PC-3 (cell line): ENCODE results near the gene MRPL14. TPM values are rescaled to one million over a fixed set of nuclear protein-coding genes. Genes with fewer than 3 reads are reported as not detected.

Experiments
- ATAC-seq: fragments of 200-7000 bp; cut with Tn5 transposase; 2 replicates; pipeline ENCODE4 v1.9.1; 2020; ENCODE audit warnings: mild to moderate bottlenecking, moderate library complexity
- BruUV-seq: library from RNA; stranded (reverse); fragments of 400-500 nt; replicated peaks from 2 replicates; lab custom pipeline; 2021; lab: Mats Ljungman, UMichigan
- CTCF ChIA-PET: fragments of 300-600 bp; sonication (Branson Sonifier 250); formaldehyde crosslinking; loops from one replicate; lab custom pipeline; 2022; ENCODE audit warnings: antibody characterized with exemption; lab: Charles Lee
- POLR2A ChIA-PET: fragments of 300-600 bp; sonication (Branson Sonifier 250); formaldehyde crosslinking; loops from one replicate; lab custom pipeline; 2022; ENCODE audit warnings: antibody characterized with exemption; ENCODE audit not compliant: unreplicated experiment; lab: Charles Lee
- DNase-seq: peaks from one replicate; pipeline ENCODE4 v3.0.0-alpha.2; 2015
- H2AFZ ChIP-seq: fragments of 300-600 bp; sonication (generic); 2 replicates; pipeline ENCODE4 v1.6.0; 2016; ENCODE audit warnings: antibody characterized with exemption, low read length
- H3F3A ChIP-seq: fragments of 300-600 bp; sonication (generic); one replicate; pipeline ENCODE4 v1.6.0; 2017; ENCODE audit warnings: antibody characterized with exemption, low read length, control low read depth, mild to moderate bottlenecking; ENCODE audit not compliant: unreplicated experiment
- H3K27ac ChIP-seq: fragments of 300-600 bp; sonication (generic); 2 replicates; pipeline ENCODE4 v1.5.1; 2016; ENCODE audit warnings: mild to moderate bottlenecking, low read length
- H3K27me3 ChIP-seq: fragments of 300-600 bp; sonication (generic); 2 replicates; pipeline ENCODE4 v1.6.1; 2016; ENCODE audit warnings: low read length, mixed read lengths
- H3K36me3 ChIP-seq: fragments of 300-600 bp; sonication (generic); 2 replicates; pipeline ENCODE4 v1.6.1; 2016; ENCODE audit warnings: low read depth, mixed run types, low read length, mixed read lengths
- H3K4me1 ChIP-seq: fragments of 300-600 bp; sonication (generic); 2 replicates; pipeline ENCODE4 v1.5.1; 2016; ENCODE audit warnings: low read length; ENCODE audit not compliant: insufficient read depth
- H3K4me2 ChIP-seq: fragments of 300-600 bp; sonication (generic); 2 replicates; pipeline ENCODE4 v1.6.0; 2016; ENCODE audit warnings: low read length
- H3K4me3 ChIP-seq: fragments of 300-600 bp; sonication (generic); 2 replicates; pipeline ENCODE4 v1.5.1; 2016; ENCODE audit warnings: mild to moderate bottlenecking, low read length, mixed read lengths
- H3K79me2 ChIP-seq: fragments of 300-600 bp; sonication (generic); 2 replicates; pipeline ENCODE4 v1.6.1; 2017; ENCODE audit warnings: low read length, mixed read lengths
- H3K9ac ChIP-seq: fragments of 300-600 bp; sonication (generic); 2 replicates; pipeline ENCODE4 v1.6.0; 2016; ENCODE audit warnings: mild to moderate bottlenecking, low read length
- H3K9me2 ChIP-seq: fragments of 300-600 bp; sonication (generic); replicated peaks from 2 replicates; pipeline ENCODE4 v1.6.1; 2016; ENCODE audit warnings: mixed run types, low read length, mixed read lengths
- H3K9me3 ChIP-seq: fragments of 300-600 bp; sonication (generic); 2 replicates; pipeline ENCODE4 v1.6.1; 2016; ENCODE audit warnings: low read length, mixed read lengths
- H4K20me1 ChIP-seq: fragments of 300-600 bp; sonication (generic); 2 replicates; pipeline ENCODE4 v1.6.1; 2016; ENCODE audit warnings: low read length, mixed read lengths
- CTCF ChIP-seq: fragments of 300-600 bp; sonication (generic); conservative IDR thresholded peaks from 2 replicates; pipeline ENCODE4 v1.5.1; 2017; ENCODE audit warnings: antibody characterized with exemption, low read depth, mild to moderate bottlenecking, low read length
- EZH2 ChIP-seq: fragments of 300-600 bp; sonication (generic); IDR thresholded peaks from one replicate; pipeline ENCODE4 v1.6.1; 2017; ENCODE audit warnings: antibody characterized with exemption, mild to moderate bottlenecking, low read length; ENCODE audit not compliant: unreplicated experiment
- EZH2phosphoT487 ChIP-seq: fragments of 300-600 bp; sonication (generic); IDR thresholded peaks from 2 replicates; pipeline ENCODE4 v1.6.1; 2018; ENCODE audit warnings: mild to moderate bottlenecking, antibody characterized with exemption, low read length, borderline replicate concordance
- intact Hi-C: fragments of 100-400 bp; cut with micrococcal nuclease; formaldehyde crosslinking; loops from 2 replicates; pipeline ENCODE4 v1.9.0; 2023
- total RNA-seq: library from RNA; depleted of rRNA; stranded (reverse); fragments of >200 nt; gene quantifications from 2 replicates; pipeline ENCODE4 v1.2.3, GENCODE V29; 2014

The MRPL14 gene
- total RNA-seq, 1 experiment from 2014 or later: 192 TPM

DNA sequence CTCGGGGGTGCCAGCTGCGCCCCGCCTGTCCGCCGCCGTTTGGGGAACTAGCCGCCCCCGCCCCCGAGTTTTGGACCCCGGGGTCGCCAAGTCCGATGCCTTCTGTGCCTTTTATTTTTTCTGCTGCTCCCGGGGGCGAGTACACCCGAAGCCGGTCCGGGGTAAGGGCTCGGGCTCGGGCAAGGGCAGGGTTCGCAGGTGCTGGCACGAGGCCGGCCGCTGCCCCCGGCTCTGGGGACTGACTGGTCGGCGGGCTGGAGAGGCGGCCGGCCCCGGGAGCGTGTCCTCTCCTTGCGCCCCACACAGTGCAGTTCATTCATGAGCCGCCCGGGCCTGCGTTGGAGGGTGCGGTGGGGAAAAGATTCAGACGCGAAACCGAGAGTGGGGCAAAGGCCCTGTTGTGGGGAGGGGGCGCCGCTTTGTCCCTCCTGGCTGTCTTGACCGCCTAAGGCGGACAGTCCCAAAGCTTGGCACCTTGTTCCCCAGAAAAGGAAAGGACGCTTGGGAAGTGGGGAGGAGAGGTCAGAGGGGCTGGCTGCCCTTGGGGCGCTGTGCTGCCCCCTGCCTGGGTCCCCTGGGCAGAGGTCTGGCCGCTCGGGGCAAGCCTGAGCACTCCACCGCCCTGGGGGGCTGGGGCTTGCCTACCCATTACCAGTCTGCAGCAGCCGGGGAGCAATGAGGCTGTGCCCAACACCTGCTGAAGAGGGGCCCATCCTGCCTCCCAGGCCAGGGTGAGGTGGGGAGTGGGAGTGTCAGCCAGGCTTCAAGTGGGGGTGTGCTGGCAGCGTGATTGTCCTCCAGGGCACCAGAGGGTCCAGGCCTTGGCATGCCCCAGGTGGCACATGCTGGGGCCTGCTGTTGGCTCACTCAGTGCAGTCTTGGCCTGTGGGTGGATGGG is 1.0 kb upstream of the MRPL14 start:
- POLR2A ChIA-PET: interaction anchor here (0.6 to 1.0 kb wide), 3 partner anchors 12 to 440 kb away, joined by 3 to 11 read pairs (median 11); no protein-coding TSS in a partner anchor
- BruUV-seq: TSS peak; percentile 27
- peaks cover 33% of the 10 kb centered on the region for H4K20me1 ChIP-seq

GRCh38 chr6:44126320-44127149 is 717 bp downstream of the MRPL14 start:
- H3K9ac ChIP-seq: peak overlapping the region; percentile 86
- no peaks in the 10 kb centered on the region for H3K9me3 ChIP-seq
- peak; percentile 42 for ATAC-seq
- DNase-seq: peak; percentile 59
- H3K9me2 ChIP-seq: no peaks in the 10 kb centered on the region
- intact Hi-C loops: no loop called here
- no peaks in the 10 kb centered on the region for H3K27me3 ChIP-seq
- H3K4me1 ChIP-seq: peaks cover 39% of the 10 kb centered on the region
- peaks cover 43% of the 10 kb centered on the region for H4K20me1 ChIP-seq
- CTCF ChIA-PET: no interaction called here
- H3K4me2 ChIP-seq: peak overlapping the region; percentile 97
- H3K79me2 ChIP-seq: peaks cover 85% of the 10 kb centered on the region
- 0 out of 2 replicates have a peak overlapping the region, but pooled peaks have one; percentile 29 for H2AFZ ChIP-seq
- H3F3A ChIP-seq: no peaks in the 10 kb centered on the region
- POLR2A ChIA-PET: interaction anchor here (0.6 to 1.0 kb wide), 3 partner anchors 10 to 1576 kb away, joined by 3 to 4 read pairs (median 3); no protein-coding TSS in a partner anchor
- peak overlapping the region; percentile 50 for H3K27ac ChIP-seq
- peak overlapping the region; percentile 82 for H3K4me3 ChIP-seq
- BruUV-seq: TSS peak; percentile 53
- H3K36me3 ChIP-seq: no peaks in the 10 kb centered on the region; the same call in 1 of the 2 replicates
- TF ChIP-seq EZH2 (no peak), EZH2phosphoT487 (no peak), CTCF (no peak)

More for the DNA sequence above, 1.0 kb upstream of the MRPL14 start:
- CTCF ChIA-PET: interaction anchor here (0.6 kb wide), 1 partner anchor 1032 kb away, joined by 5 read pairs; no protein-coding TSS in a partner anchor
- intact Hi-C loops: no loop called here
- no peaks in the 10 kb centered on the region for H3K9me3 ChIP-seq
- peaks cover 73% of the 10 kb centered on the region for H3K79me2 ChIP-seq
- ATAC-seq: peak; percentile 59
- no peaks in the 10 kb centered on the region for H3F3A ChIP-seq
- H2AFZ ChIP-seq: peak overlapping the region; percentile 82
- peak overlapping the region; percentile 95 for H3K4me3 ChIP-seq
- H3K4me1 ChIP-seq: peaks cover 36% of the 10 kb centered on the region
- peak; percentile 30 for DNase-seq
- H3K27ac ChIP-seq: no peak overlapping the region
- H3K36me3 ChIP-seq: no peaks in the 10 kb centered on the region; the same call in 1 of the 2 replicates
- peak overlapping the region; percentile 92 for H3K9ac ChIP-seq
- peak overlapping the region; percentile 99 for H3K4me2 ChIP-seq
- H3K9me2 ChIP-seq: no peaks in the 10 kb centered on the region
- TF ChIP-seq EZH2phosphoT487 (no peak), EZH2 (no peak), CTCF (0 out of 2 replicates have a peak, but pooled peaks have one; percentile 12)
- H3K27me3 ChIP-seq: no peaks in the 10 kb centered on the region
